Bronchial epithelial cell (primary cell): Measurements from ENCODE around the gene PRRT2. TPM values are rescaled to one million over a fixed set of nuclear protein-coding genes. Genes with fewer than 3 reads are reported as not detected.

ENCODE experiments used
- DNase-seq: peaks from one replicate; pipeline ENCODE4 v3.0.0-alpha.2; 2010; ENCODE audit warnings: low read depth
- FAIRE-seq: peaks from 2 replicates; lab custom pipeline; 2011; peaks lifted over from hg19 to GRCh38; lab: Jason Lieb, UNC
- H3K27me3 ChIP-seq: 2 replicates; pipeline ENCODE4 v1.5.1; 2011; ENCODE audit warnings: low read length; ENCODE audit not compliant: control insufficient read depth, insufficient read depth
- H3K36me3 ChIP-seq: 2 replicates; pipeline ENCODE4 v1.5.1; 2011; ENCODE audit warnings: low read length; ENCODE audit not compliant: control insufficient read depth, insufficient read depth
- H3K4me3 ChIP-seq: 2 replicates; pipeline ENCODE4 v1.5.1; 2011; ENCODE audit warnings: mild to moderate bottlenecking, low read depth, low read length, control low read depth
- CTCF ChIP-seq: IDR thresholded peaks from 2 replicates; pipeline ENCODE4 v1.5.1; 2011; ENCODE audit warnings: mild to moderate bottlenecking, moderate library complexity, low read length, control low read depth, inconsistent platforms; ENCODE audit not compliant: insufficient read depth, severe bottlenecking
- total RNA-seq: library from RNA; depleted of rRNA; stranded (reverse); fragments of >200 nt; gene quantifications from 2 replicates; pipeline ENCODE4 v1.2.1, GENCODE V29; 2014

Gene PRRT2
- total RNA-seq, 1 donor from 2014 or later, result not detected

- FAIRE-seq (no peak), DNase-seq (no peak)
- no peaks in the 10 kb centered on the region for H3K27me3 ChIP-seq
- no peak overlapping the region for H3K4me3 ChIP-seq
- peaks cover 44% of the 10 kb centered on the region for H3K36me3 ChIP-seq
- TF ChIP-seq CTCF, result no peak
Observed at GRCh38 chr16:29843931-29844330, 31.9 kb downstream of the PRRT2 start.

- Histone ChIP-seq H3K4me3 (no peak overlapping the region), H3K27me3 (no peaks in the 10 kb centered on the region), H3K36me3 (peaks cover 42% of the 10 kb centered on the region)
- no peak for TF ChIP-seq CTCF
- no peak for DNase-seq
- no peak for FAIRE-seq
Observed at GRCh38 chr16:29844575-29845331, 32.8 kb downstream of the PRRT2 start.

DNA sequence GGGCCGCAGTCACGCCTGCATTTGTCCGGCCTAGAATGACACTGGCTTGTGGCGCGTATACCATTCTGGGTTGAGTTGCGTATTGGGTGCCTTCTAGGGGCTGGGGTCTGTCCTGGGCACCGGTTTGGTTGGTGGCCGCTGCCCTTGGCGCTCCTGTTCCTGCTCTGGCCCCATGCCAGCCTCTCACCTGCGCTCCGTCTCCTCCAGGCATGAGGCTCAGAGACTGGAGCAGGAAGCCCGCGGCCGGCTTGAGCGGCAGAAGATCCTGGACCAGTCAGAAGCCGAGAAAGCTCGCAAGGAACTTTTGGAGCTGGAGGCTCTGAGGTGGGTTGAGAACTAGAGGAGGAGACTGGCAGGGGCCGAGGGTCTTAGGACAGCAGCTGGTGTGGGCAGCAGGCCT is 33.7 kb downstream of the PRRT2 start:
- Histone ChIP-seq H3K4me3 (no peak overlapping the region), H3K27me3 (no peaks in the 10 kb centered on the region), H3K36me3 (peaks cover 37% of the 10 kb centered on the region)
- FAIRE-seq (no peak), DNase-seq (no peak)
- no peak for TF ChIP-seq CTCF

DNA sequence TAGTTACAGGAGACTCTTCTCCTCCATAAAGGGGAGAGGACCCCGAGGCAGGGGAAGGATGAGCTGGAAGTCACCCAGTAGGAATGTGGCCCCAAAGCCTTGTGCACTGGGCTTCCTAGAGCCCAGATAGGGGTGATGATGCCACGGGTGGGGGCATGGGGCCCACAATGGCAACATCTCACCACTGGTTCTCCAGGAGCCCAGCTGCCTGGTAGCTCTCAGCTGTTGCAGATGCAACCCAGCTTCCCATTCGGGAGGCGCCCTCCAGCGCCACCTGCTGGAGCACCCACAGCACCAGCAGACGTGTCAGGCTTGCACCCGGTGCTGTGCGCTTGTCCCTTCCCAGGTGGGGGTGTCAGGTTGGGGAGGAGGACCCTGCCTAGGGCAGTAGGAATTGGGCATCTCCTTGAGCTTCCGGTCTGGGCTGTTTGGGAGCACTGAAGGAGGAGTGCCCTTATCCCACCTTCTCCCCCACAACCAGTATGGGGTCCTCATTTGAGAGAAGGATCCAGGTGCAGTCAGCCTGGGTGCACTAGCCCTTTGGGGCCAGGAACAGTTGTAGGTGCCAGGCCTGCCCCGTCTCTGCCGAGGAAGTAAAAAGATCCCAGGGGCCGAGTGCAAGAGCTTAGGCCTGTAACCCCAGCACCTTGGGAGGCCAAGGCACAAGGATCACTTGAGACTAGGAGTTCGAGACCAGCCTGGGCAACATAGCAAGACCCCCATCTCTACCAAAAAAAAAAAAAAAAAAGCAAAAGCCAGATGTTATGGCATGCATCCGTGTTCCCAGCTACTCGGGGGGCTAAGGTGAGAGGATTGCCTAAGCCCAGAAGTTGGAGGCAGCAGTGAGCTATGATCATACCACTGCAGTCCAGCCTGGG is 36.7 kb downstream of the PRRT2 start:
- peak; percentile 98 for TF ChIP-seq CTCF
- H3K27me3 ChIP-seq, result no peaks in the 10 kb centered on the region
- H3K4me3 ChIP-seq, result no peak overlapping the region
- FAIRE-seq (no peak), DNase-seq (peak; percentile 35)
- peaks cover 26% of the 10 kb centered on the region for H3K36me3 ChIP-seq

DNA sequence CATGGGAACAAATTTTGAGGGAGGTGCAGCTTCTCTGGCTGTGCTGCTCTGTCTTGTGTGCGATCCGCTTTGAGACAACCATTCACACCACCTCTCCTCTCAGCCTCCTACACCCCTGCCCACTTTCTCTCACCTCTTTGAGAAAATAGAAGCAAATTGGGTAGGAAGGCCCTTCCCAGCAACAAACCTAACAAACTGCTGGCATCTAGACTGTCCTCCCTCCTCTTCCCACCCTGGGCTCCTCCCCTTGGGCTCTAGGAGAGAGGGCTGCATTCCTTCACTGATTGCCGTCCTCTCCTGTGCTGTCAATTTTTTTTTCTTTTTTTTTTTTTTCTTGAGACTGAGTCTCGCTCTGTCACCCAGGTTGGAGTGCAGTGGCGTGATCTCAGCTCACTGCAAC is 37.5 kb downstream of the PRRT2 start:
- DNase-seq (no peak), FAIRE-seq (no peak)
- H3K27me3 ChIP-seq, result no peaks in the 10 kb centered on the region
- H3K36me3 ChIP-seq, result peaks cover 24% of the 10 kb centered on the region
- no peak for TF ChIP-seq CTCF
- H3K4me3 ChIP-seq, result no peak overlapping the region
